ENCODE data around the gene EXOC3L4. TPM values are rescaled to one million over a fixed set of nuclear protein-coding genes. Genes with fewer than 3 reads are reported as not detected.

Gene EXOC3L4
- total RNA-seq, 1 donor from 2014 or later = not detected

- DNase-seq (ENCODE audit: low read depth in 2 of 2) = no peak
Observed at GRCh38 chr14:103070971-103071542, 23.5 kb upstream of the EXOC3L4 start.

- peak in 1 of 2 donors; percentile 25 for DNase-seq (ENCODE audit: low read depth in 2 of 2)
Observed at GRCh38 chr14:103071544-103072251, 22.8 kb upstream of the EXOC3L4 start.

DNA sequence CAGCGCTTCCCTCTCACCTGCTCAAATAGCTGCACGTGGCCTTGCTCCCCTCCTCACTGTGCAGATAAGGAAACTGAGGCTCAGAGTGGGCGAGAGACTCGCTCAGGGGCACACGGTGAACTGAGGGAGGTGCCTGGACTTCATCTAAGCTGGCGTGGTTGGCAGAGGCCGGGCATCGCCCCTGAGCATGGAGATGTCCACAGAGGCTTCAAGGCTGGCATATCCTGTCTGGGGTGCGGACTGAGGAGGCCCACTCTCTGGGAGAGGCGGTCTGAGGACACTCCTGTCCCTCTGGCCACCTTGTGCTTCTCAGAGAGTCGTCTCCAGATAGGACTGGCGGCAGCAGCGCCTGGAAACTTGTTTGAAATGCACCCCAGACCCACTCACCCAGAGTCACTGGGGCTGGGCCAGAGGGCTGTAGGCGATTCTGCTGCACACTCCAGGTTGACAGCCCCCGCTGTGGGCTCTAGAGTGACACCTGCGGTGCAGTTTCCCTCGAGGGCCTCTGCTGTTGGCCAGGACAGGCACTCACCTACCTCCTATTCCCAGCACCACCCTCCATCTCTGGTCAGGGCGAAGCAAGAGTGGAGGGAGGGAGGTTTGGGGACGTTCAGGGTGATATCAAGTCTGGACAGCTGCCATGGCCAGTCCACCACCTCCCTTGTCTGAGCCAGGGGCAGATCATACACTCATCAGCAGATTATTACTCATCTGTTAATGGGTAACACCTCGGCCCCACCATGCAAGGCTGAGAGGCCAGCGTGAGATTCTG lies 21.7 kb upstream of the EXOC3L4 start:
- no peak for DNase-seq (ENCODE audit: low read depth in 2 of 2)

GRCh38 chr14:103073367-103073875 lies 21.1 kb upstream of the EXOC3L4 start:
- no peak for DNase-seq (ENCODE audit: low read depth in 2 of 2)

DNA sequence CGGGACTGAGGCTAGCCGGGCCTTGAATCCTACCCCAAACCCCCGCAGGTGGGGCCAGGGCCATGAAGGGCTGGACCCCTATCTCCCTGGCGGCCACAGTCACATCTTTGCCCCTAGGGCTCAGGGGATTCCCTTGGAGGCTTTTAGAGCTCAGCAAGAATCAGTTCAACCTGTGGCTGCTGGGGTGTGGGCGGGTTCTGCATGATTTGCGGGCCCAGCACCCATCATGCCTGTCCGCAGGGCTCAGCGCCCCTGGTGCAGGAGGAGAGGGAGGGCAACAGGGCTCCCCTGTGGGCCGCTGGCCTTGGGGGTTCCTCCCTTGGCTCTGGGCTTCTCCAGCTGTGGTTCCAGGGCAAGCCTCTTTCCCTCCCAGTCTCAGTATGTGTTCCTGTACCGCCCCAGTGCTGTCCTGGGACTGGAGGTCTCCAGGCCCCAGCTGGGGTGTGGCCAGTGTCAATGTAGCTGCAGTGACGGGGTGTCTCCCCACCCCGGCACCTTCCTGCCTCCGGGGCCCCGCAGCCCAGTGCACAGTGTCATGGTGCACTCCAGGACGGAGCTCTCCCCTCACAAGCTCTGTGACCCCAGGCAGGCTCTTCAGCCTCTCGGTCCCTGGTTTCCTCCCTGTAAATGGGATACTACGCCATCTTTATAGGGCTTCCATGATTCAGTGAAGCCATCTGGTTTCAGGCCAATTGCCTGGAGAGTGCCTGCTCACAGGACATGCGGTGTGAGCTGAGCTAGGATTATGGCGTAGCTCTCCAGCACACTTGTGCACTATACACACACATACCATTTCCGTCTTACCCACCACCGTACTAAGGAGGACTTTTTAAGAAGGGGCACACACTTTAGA lies 20.4 kb upstream of the EXOC3L4 start:
- DNase-seq (ENCODE audit: low read depth in 2 of 2) = no peak

DNA sequence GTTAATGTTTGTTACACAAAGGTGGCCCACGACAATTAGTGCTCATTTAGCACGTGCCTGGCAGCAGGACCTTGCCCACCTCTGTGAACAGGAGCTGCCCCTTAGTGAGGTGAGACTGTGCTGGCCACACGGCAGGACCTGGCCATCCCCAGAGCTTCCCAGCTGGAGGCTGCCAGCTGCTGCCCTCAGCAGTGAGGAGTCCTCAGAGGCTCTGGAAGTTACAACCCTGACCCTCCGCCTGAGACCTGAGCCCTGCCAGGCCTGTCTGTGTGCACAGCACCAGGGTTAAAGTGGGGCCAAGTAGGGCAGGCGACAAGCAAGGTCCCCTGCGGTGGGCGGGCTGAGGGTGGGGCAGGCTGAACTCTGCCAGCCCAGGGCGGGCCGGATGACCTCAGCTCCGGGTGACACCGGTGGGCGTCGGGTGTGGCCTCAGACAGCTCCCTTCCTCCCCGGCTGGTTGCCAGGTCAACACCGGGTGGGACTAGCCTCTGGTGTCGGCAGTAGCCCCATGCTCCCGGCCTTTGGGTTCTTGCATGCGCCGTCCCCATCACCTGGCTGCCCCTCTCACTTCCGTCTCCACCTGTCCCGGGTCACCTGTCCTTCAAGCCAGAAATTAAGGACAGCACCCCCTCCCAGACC lies 19.7 kb upstream of the EXOC3L4 start:
- DNase-seq (ENCODE audit: low read depth in 2 of 2) = peak in 1 of 2 donors; percentile 42

DNA sequence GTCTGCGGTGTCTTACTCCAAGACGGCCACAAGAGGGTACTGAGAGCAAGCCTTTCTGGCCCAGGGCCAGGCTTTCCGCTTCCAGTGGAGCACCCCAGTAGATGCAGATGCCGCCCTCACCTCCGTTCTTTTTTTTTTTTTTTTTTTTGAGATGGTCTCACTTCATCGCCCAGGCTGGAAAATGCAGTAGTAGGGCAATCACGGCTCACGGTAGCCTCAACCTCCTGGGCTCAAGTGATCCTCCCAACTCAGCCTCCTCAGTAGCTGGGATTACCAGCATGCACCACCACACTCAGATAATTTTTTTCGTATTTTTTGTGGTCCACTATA lies 16.1 kb upstream of the EXOC3L4 start:
- DNase-seq (ENCODE audit: low read depth in 2 of 2) = peak; percentile 31 to 78

GRCh38 chr14:103078860-103079587 lies 15.5 kb upstream of the EXOC3L4 start:
- DNase-seq (ENCODE audit: low read depth in 2 of 2) = no peak

- no peak for DNase-seq (ENCODE audit: low read depth in 2 of 2)
Observed at GRCh38 chr14:103081951-103082350, 12.6 kb upstream of the EXOC3L4 start.

DNA sequence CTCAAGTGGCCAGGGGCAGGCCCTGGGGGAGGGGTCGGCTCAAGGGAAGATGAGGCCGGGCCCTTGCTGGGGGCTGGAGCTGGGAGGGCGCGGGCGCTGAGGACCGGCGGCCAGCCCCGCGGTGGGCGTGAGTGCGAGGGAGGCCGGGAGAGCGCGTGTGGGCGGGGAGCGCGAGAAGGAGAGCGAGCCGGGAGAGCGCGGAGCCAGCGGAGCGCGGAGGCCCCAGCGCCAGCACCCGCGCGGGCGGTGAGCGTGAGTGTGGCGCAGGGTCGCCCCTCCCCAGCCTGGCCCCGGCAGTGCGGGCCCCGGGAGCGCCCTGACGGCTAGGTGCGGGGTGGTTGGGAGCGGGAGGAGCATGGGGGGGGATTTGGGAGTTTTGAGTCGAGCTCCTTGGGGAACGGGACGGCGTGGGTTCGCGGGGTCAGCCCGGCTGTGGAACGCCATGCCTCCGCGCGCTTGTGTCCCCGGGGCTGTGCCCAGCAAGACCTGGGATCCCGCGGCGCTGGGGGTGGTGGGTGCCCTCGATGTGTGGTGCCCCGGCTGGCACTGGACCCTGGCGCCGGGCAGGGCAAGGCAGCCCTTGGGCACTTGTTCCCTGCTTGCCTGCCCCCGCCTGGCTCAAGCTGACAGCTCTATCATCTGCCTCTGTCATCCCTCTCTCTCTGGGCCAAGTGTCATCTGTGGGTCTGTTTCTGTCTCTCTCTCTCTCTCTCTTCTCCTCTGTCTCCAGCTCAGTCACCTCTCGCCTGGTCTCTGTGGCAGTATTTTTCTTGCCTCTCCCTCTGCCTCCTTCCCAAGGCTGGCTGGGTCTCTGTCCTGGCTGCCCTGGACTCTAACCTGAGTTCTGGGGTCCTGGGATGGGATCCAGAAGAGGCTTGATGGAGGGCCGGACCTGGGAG lies 10.3 kb upstream of the EXOC3L4 start, which contains the start of gene LBHD2:
Gene LBHD2, plus strand, starts transcription at position 190 of the 899 bp plus-strand sequence. CDS start 1,803 bp downstream, outside the sequence.
- DNase-seq (ENCODE audit: low read depth in 2 of 2) = no peak

- DNase-seq (ENCODE audit: low read depth in 2 of 2) = no peak
Observed at GRCh38 chr14:103085106-103086091, 9.1 kb upstream of the EXOC3L4 start.

GRCh38 chr14:103086771-103087342 lies 7.7 kb upstream of the EXOC3L4 start:
- no peak for DNase-seq (ENCODE audit: low read depth in 2 of 2)

- DNase-seq (ENCODE audit: low read depth in 2 of 2) = no peak
Observed at GRCh38 chr14:103087343-103087835, 7.1 kb upstream of the EXOC3L4 start.

- DNase-seq (ENCODE audit: low read depth in 2 of 2) = no peak
Observed at GRCh38 chr14:103088921-103089320, 5.6 kb upstream of the EXOC3L4 start.

DNA sequence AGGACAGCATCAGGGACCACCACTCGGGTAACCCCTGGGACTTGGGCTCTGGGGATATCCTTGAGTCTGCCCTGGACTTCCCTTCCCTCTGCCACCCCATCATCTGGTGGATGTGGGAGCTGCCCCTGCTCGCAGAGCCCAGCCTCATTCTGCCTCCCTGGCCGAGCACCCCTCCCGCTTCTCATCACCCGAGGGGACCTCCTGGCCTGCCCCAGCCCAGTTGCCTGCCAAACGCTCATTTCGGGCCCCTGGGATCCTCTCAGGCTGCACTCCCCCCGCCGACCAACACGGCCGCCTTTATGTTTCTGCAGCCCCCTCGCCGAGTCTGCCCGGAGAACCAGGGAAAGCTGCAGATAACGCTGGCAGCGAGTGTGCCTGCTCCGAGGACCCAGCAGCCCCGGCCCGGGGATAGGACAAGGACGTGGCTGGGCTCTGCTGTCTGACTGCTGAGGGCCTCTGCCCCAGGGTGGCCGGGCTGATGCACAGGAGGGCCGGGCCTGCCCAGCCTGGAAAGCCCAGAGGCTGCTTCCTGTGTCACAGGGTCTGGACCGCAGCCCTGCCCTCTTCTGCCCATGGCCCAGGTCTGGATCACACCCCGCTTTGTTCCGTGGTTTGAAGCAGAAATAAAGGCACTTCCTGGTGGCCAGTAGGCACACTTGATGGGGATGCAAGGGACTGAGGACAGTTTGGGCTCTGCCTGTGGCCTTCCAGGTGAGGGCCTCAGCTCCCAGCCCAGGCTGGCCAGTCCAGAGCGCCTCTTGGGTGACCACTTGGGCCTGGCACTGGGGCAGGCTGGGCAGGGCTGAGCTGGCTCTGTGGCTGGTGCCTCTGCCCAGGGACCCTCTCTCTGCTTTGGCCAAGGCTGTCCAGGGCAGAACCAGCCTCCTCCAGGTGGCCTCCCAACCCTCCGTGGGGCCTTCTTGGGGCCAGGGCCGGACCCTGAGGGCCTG lies 4.9 kb upstream of the EXOC3L4 start:
- no peak for DNase-seq (ENCODE audit: low read depth in 2 of 2)

DNA sequence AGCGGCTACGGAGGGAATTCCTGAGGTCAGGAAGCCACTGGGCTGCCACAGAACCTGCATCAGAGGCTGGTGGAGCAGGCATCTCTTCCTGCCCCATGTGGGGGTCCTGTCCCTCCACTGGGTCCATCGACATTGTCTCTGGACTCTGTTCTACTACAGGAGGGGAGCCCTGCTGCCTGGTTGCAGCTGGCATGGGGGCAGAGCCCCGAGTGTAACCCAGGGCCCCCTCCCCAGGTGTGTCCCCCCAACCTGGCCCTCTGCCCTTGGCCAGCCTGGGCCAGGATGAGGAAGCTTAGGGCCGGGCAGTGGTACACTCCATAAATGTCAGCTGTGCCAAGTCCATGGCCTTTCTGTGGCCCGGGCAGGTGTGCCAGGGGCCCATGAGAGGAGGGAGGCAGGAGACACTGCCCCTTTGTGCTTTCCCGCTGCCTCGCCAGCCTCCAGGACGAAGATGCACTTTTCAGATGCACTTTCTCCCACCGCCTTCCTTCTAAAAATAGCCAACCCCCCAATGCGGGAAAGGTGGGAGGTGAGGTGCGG lies 4.0 kb upstream of the EXOC3L4 start:
- no peak for DNase-seq (ENCODE audit: low read depth in 2 of 2)

All from dermis microvascular lymphatic vessel endothelial cell (primary cell).